Measurements from ENCODE around the gene SLC18A2. TPM values are rescaled to one million over a fixed set of nuclear protein-coding genes. Genes with fewer than 3 reads are reported as not detected.

SLC18A2 gene
- total and polyA plus RNA-seq, 10 of the 15 experiments (the other 5 are each of a cell fraction or from before 2014, with no cell fraction given): 0.06 to 1.1 (median 0.25) TPM; not detected in 5

GRCh38 chr10:117324367-117324766 lies 83.5 kb downstream of the SLC18A2 start:
- H2AFZ ChIP-seq (ENCODE audit: control insufficient read depth, low read depth, low read length): no peak overlapping the region
- peaks cover 1% of the 10 kb centered on the region; the same call in 2 of the 3 replicates for H3K9me3 ChIP-seq (replicated peaks; ENCODE audit: control insufficient read depth, insufficient read depth, low read length)
- DNase-seq (ENCODE audit: low read depth, low spot score) (no peak), ATAC-seq (no peak), FAIRE-seq (no peak)
- H3K36me3 ChIP-seq (ENCODE audit: control insufficient read depth in 2 of 2, insufficient read depth in 2 of 2, low read length in 1 of 2): no peaks in the 10 kb centered on the region; a peak in 3 of 4 replicates
- no peak overlapping the region for H3K27ac ChIP-seq (ENCODE audit: control insufficient read depth, insufficient read depth)
- no peaks in the 10 kb centered on the region; the same call in none of the 2 replicates for H3K79me2 ChIP-seq (ENCODE audit: control insufficient read depth, insufficient read depth, low read length)
- ChIA-PET SMC1A (ENCODE audit: uncharacterized antibody, unreplicated experiment) (interaction anchor here (1.0 to 2.1 kb wide), 3 partner anchors 105 to 118 kb away, joined by 4 to 6 read pairs (median 4); no protein-coding TSS in a partner anchor), CTCF (interaction anchor here (1.0 to 3.9 kb wide), 2 partner anchors 44 to 108 kb away, joined by 3 to 24 read pairs; no protein-coding TSS in a partner anchor), RAD21 (ENCODE audit: unreplicated experiment) (interaction anchor here (0.6 kb wide), 1 partner anchor 196 kb away, joined by 3 read pairs; no protein-coding TSS in a partner anchor), POLR2A (interaction anchor here (0.6 to 0.7 kb wide), 2 partner anchors 32 to 434 kb away, joined by 3 to 12 read pairs; no protein-coding TSS in a partner anchor)
- no peak overlapping the region for H3K4me3 ChIP-seq
- TF ChIP-seq, protein P1, sequence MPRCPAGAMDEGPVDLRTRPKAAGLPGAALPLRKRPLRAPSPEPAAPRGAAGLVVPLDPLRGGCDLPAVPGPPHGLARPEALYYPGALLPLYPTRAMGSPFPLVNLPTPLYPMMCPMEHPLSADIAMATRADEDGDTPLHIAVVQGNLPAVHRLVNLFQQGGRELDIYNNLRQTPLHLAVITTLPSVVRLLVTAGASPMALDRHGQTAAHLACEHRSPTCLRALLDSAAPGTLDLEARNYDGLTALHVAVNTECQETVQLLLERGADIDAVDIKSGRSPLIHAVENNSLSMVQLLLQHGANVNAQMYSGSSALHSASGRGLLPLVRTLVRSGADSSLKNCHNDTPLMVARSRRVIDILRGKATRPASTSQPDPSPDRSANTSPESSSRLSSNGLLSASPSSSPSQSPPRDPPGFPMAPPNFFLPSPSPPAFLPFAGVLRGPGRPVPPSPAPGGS (IDR thresholded peaks at IDR 0.05; ENCODE audit: borderline replicate concordance, insufficient read depth, low read depth, low read length, poor library complexity, severe bottlenecking): no peak
- TF ChIP-seq POLR2AphosphoS5 (IDR thresholded peaks at IDR 0.05; ENCODE audit: low read length): no peak
- no peak for TF ChIP-seq MTA3 (IDR thresholded peaks at IDR 0.05; ENCODE audit: borderline replicate concordance, low read length)
- no peak for TF ChIP-seq ASH2L (IDR thresholded peaks at IDR 0.05; ENCODE audit: borderline replicate concordance, low read depth)
- TF ChIP-seq, protein P2, sequence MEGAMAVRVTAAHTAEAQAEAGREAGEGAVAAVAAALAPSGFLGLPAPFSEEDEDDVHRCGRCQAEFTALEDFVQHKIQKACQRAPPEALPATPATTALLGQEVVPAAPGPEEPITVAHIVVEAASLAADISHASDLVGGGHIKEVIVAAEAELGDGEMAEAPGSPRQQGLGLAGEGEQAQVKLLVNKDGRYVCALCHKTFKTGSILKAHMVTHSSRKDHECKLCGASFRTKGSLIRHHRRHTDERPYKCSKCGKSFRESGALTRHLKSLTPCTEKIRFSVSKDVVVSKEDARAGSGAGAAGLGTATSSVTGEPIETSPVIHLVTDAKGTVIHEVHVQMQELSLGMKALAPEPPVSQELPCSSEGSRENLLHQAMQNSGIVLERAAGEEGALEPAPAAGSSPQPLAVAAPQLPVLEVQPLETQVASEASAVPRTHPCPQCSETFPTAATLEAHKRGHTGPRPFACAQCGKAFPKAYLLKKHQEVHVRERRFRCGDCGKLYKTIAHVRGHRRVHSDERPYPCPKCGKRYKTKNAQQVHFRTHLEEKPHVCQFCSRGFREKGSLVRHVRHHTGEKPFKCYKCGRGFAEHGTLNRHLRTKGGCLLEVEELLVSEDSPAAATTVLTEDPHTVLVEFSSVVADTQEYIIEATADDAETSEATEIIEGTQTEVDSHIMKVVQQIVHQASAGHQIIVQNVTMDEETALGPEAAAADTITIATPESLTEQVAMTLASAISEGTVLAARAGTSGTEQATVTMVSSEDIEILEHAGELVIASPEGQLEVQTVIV (IDR thresholded peaks at IDR 0.05; ENCODE audit: borderline replicate concordance, partially characterized antibody): no peak
- TF ChIP-seq HDAC6 (IDR thresholded peaks at IDR 0.05; ENCODE audit: unreplicated experiment): no peak
- TF ChIP-seq ZNF592 (IDR thresholded peaks at IDR 0.05): no peak
- no peak for TF ChIP-seq YBX1 (IDR thresholded peaks at IDR 0.05)
- no peak for TF ChIP-seq USF2 (IDR thresholded peaks at IDR 0.05; ENCODE audit: borderline replicate concordance, low read depth, low read length)
- H3K27me3 ChIP-seq (replicated peaks in 1 of 2; ENCODE audit: control insufficient read depth in 2 of 2, insufficient read depth in 2 of 2, low read length in 1 of 2): no peaks in the 10 kb centered on the region
- no peak overlapping the region for H3K9ac ChIP-seq (ENCODE audit: control insufficient read depth, insufficient read depth, low read length)
- whole genome bisulfite sequencing (ENCODE audit: insufficient coverage, insufficient replicate concordance, low lambda C conversion rate, missing lambda C conversion rate): 97% methylated on average over 2 of the region's 2 CpGs
- no peaks in the 10 kb centered on the region for H4K20me1 ChIP-seq (ENCODE audit: control insufficient read depth, insufficient read depth)
- no TSS peak for BruUV-seq (replicated peaks)
- H3K4me1 ChIP-seq (ENCODE audit: control insufficient read depth, insufficient read depth, low read length): no peaks in the 10 kb centered on the region
- intact Hi-C loops (cut with micrococcal nuclease; ENCODE audit: unreplicated experiment) (loop anchor here (5.0 kb wide), 1 partner anchor 48 kb away; no protein-coding TSS in a partner anchor), in situ Hi-C loops (cut with MboI) (no loop called here)
- no peak overlapping the region for H3K4me2 ChIP-seq (ENCODE audit: control insufficient read depth, insufficient read depth)

Measured in GM12878 (cell line).